Mesenteric fat pad (tissue), 1 donor: ENCODE measurements around the gene APOBEC3G. TPM values are rescaled to one million over a fixed set of nuclear protein-coding genes. Genes with fewer than 3 reads are reported as not detected.

Experiments used
- total RNA-seq: library from RNA; stranded (reverse); fragmentation: NEBNext Ultra II Directional; extraction: Animal tissue kit (Norgen Biotek cat#: 25700); gene quantifications from one replicate; pipeline ENCODE4 v1.2.1, GENCODE V29; 2021
- donor health status: DM: yes; HTN: yes; CAD: no.

APOBEC3G gene
- total RNA-seq, 1 donor from 2014 or later, result 6.4 TPM

Other genes with a start within 250 kb of the APOBEC3G start
- gene NPTXR, start 233.2 kb upstream of the APOBEC3G start, total RNA-seq, result 5.5 TPM
- 57.4 TPM for gene CBX6, start 205.1 kb upstream of the APOBEC3G start, total RNA-seq
- 17.5 TPM for gene APOBEC3A, start 119.7 kb upstream of the APOBEC3G start, total RNA-seq
- 0.58 TPM for gene APOBEC3B, start 94.9 kb upstream of the APOBEC3G start, total RNA-seq
- gene APOBEC3C, start 63.0 kb upstream of the APOBEC3G start, total RNA-seq, result 13.3 TPM
- gene APOBEC3D, start 56.1 kb upstream of the APOBEC3G start, total RNA-seq, result 3.2 TPM
- gene APOBEC3F, start 36.4 kb upstream of the APOBEC3G start, total RNA-seq, result 2.5 TPM
- gene APOBEC3H, start 20.0 kb downstream of the APOBEC3G start, total RNA-seq, result not detected
- 30.8 TPM for gene CBX7, start 75.4 kb downstream of the APOBEC3G start, total RNA-seq
- 38.0 TPM for gene PDGFB, start 167.7 kb downstream of the APOBEC3G start, total RNA-seq
- gene RPL3, start 242.3 kb downstream of the APOBEC3G start, total RNA-seq, result 1,402 TPM